Gastrocnemius medialis (tissue), 4 donors: ENCODE results near the gene PCGF1. TPM values are rescaled to one million over a fixed set of nuclear protein-coding genes. Genes with fewer than 3 reads are reported as not detected.

Source experiments
- ATAC-seq, 2 donors: fragments of 150-250 bp; one replicate each; pipeline ENCODE4 v1.9.1; 2016
- DNase-seq, 2 donors: peaks; one replicate each; pipeline ENCODE4 v3.0.0-alpha.2; 2019
- H3K27ac ChIP-seq, 4 donors: fragments of 200-600 bp; sonication (generic); 1 replicate in 1 of 4; 2 replicates in 3 of 4; pipeline ENCODE4 v1.5.1; 2016 to 2018; ENCODE audit warnings: mild to moderate bottlenecking in 2 of 4, moderate library complexity in 1 of 4
- H3K27me3 ChIP-seq, 3 donors: fragments of 200-600 bp; sonication (generic) in 2 of 3; 1 replicate in 1 of 3; 2 replicates in 2 of 3; pipeline versions ENCODE4 v1.5.1 to v1.6.0; 2016 to 2019; ENCODE audit warnings: mild to moderate bottlenecking in 1 of 3, moderate library complexity in 1 of 3
- H3K36me3 ChIP-seq, 2 donors: fragments of 200-600 bp; sonication (generic) in 1 of 2; one replicate each; pipeline ENCODE4 v1.5.1; 2017 to 2018
- H3K4me1 ChIP-seq, 2 donors: fragments of 200-600 bp; sonication (generic) in 1 of 2; one replicate each; pipeline ENCODE4 v1.5.1; 2016 to 2017; ENCODE audit warnings: mild to moderate bottlenecking in 2 of 2
- H3K4me3 ChIP-seq, 4 donors: fragments of 200-600 bp; sonication (generic) in 3 of 4; 1 replicate in 1 of 4; 2 replicates in 3 of 4; pipeline ENCODE4 v1.5.1; 2016 to 2019; ENCODE audit warnings: mild to moderate bottlenecking in 2 of 4
- H3K9me3 ChIP-seq, 3 donors: fragments of 200-600 bp; sonication (generic) in 2 of 3; 1 replicate in 1 of 3; 2 replicates in 2 of 3; pipeline ENCODE4 v1.5.1; 2016 to 2019
- POLR2A ChIP-seq, 2 donors: fragments of 450-650 bp; IDR thresholded peaks; one replicate each; pipeline ENCODE4 v1.6.1; 2017; ENCODE audit warnings: antibody characterized with exemption in 2 of 2, mild to moderate bottlenecking in 2 of 2, moderate library complexity in 2 of 2
- in situ Hi-C, 4 donors: fragments of 200-750 bp; cut with MboI; loops; one replicate each; pipeline versions ENCODE4 v1.15.0 to v1.8.0; 2017; ENCODE audit warnings: low sequenced_read_pairs in 4 of 4
- intact Hi-C: fragments of 100-400 bp; cut with DNase I; formaldehyde crosslinking; loops from one replicate; pipeline ENCODE4 v1.15.1; 2023; ENCODE audit warnings: low total_unique reads
- total RNA-seq, 4 donors: library from RNA; depleted of rRNA; stranded (reverse); fragments of >200 nt; gene quantifications; one replicate each; pipeline versions ENCODE4 v1.1.0 to v1.2.3, GENCODE V29; 2016
- TF ChIP-seq, protein P1 (sequence below), 5 experiments: fragments of 450-650 bp in 3 of 5; fragments of 200-600 bp in 2 of 5; sonication (generic) in 2 of 5; IDR thresholded peaks in 4 of 5; conservative IDR thresholded peaks in 1 of 5; 1 replicate in 4 of 5; 2 replicates in 1 of 5; pipeline ENCODE4 v1.5.1; 2016 to 2019; ENCODE audit warnings: antibody characterized with exemption in 5 of 5, mild to moderate bottlenecking in 3 of 5, moderate library complexity in 3 of 5

Gene PCGF1
- total RNA-seq, 4 donors from 2014 or later: 14.2 to 23.6 (median 20.0) TPM

DNA sequence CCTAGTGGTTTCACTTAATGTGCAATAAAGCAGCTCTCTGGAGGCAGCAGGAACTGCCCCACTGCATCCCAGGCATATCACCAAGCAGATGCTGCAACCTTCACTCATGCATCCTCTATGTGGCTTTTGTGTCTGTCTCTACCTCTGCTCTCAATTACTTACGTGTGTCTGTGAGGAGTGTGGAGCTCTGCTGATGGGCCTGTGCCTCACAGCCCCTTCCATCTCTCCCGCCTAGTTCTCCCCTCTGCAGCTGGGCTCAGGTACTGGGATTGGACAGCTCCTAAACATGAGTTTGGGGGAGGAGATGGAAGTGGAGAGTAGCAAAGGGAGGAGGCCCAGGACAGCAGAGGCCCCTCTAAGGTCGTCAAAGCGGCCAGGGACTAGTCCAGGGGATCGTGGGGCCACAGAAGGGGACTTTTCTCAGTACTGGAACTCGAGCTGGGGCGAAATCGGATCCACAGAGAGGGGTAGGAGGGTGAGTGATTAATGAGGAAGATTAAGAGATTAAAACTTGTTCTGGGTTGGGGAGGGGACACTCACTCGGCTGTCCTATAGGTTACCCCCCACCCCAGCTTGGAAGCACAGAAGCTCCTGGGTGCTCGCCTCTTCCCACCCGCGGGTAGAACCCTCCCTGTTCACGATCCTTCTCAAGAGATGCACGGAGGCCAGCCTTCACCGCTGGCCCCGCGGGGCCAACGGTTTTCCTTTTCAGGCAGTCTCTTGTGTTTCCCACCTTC, 6.0 kb downstream of the PCGF1 start:
- Histone ChIP-seq H3K9me3 (no peaks in the 10 kb centered on the region), H3K27ac (no peak overlapping the region), H3K4me3 (no peak overlapping the region), H3K4me1 (peaks cover 36 to 51% of the 10 kb centered on the region in 2 donors), H3K36me3 (peaks cover 0 to 18% of the 10 kb centered on the region in 2 donors), H3K27me3 (peaks cover 44 to 78% (median 57%) of the 10 kb centered on the region in 3 donors)
- TF ChIP-seq POLR2A (IDR thresholded peaks at IDR 0.05): no peak
- TF ChIP-seq, protein P1, sequence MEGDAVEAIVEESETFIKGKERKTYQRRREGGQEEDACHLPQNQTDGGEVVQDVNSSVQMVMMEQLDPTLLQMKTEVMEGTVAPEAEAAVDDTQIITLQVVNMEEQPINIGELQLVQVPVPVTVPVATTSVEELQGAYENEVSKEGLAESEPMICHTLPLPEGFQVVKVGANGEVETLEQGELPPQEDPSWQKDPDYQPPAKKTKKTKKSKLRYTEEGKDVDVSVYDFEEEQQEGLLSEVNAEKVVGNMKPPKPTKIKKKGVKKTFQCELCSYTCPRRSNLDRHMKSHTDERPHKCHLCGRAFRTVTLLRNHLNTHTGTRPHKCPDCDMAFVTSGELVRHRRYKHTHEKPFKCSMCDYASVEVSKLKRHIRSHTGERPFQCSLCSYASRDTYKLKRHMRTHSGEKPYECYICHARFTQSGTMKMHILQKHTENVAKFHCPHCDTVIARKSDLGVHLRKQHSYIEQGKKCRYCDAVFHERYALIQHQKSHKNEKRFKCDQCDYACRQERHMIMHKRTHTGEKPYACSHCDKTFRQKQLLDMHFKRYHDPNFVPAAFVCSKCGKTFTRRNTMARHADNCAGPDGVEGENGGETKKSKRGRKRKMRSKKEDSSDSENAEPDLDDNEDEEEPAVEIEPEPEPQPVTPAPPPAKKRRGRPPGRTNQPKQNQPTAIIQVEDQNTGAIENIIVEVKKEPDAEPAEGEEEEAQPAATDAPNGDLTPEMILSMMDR (IDR thresholded peaks at IDR 0.05 in 4 of 5, conservative IDR thresholded peaks at IDR 0.05 in 1 of 5): no peak
- DNase-seq: no peak
- ATAC-seq: no peak
- intact Hi-C loops (no loop called here), in situ Hi-C loops (no loop called here)

- in situ Hi-C loops (no loop called here), intact Hi-C loops (no loop called here)
- no peak overlapping the region for H3K4me3 ChIP-seq
- H3K4me1 ChIP-seq: peaks cover 27 to 41% of the 10 kb centered on the region in 2 donors
- no peak for DNase-seq
- TF ChIP-seq, protein P1 (IDR thresholded peaks at IDR 0.05 in 4 of 5, conservative IDR thresholded peaks at IDR 0.05 in 1 of 5): no peak
- TF ChIP-seq POLR2A (IDR thresholded peaks at IDR 0.05): no peak
- no peaks in the 10 kb centered on the region for H3K9me3 ChIP-seq
- ATAC-seq: no peak
- H3K27ac ChIP-seq: no peak overlapping the region
- H3K27me3 ChIP-seq: peaks cover 42 to 76% (median 57%) of the 10 kb centered on the region in 3 donors
- H3K36me3 ChIP-seq: peaks cover 0 to 11% of the 10 kb centered on the region in 2 donors
Observed at GRCh38 chr2:74500578-74500946, 6.9 kb downstream of the PCGF1 start.

- Histone ChIP-seq H3K27ac (no peak overlapping the region), H3K36me3 (peaks cover 0 to 6% of the 10 kb centered on the region in 2 donors), H3K4me1 (peaks cover 26 to 39% of the 10 kb centered on the region in 2 donors), H3K9me3 (no peaks in the 10 kb centered on the region), H3K4me3 (peak overlapping the region in 1 of 4 donors; percentile 48), H3K27me3 (peaks cover 42 to 74% (median 57%) of the 10 kb centered on the region in 3 donors)
- DNase-seq (no peak), ATAC-seq (no peak)
- in situ Hi-C loops (no loop called here), intact Hi-C loops (no loop called here)
- TF ChIP-seq, protein P1 (IDR thresholded peaks at IDR 0.05 in 4 of 5, conservative IDR thresholded peaks at IDR 0.05 in 1 of 5): no peak
- no peak for TF ChIP-seq POLR2A (IDR thresholded peaks at IDR 0.05)
Observed at GRCh38 chr2:74499940-74500577, 7.4 kb downstream of the PCGF1 start.

DNA sequence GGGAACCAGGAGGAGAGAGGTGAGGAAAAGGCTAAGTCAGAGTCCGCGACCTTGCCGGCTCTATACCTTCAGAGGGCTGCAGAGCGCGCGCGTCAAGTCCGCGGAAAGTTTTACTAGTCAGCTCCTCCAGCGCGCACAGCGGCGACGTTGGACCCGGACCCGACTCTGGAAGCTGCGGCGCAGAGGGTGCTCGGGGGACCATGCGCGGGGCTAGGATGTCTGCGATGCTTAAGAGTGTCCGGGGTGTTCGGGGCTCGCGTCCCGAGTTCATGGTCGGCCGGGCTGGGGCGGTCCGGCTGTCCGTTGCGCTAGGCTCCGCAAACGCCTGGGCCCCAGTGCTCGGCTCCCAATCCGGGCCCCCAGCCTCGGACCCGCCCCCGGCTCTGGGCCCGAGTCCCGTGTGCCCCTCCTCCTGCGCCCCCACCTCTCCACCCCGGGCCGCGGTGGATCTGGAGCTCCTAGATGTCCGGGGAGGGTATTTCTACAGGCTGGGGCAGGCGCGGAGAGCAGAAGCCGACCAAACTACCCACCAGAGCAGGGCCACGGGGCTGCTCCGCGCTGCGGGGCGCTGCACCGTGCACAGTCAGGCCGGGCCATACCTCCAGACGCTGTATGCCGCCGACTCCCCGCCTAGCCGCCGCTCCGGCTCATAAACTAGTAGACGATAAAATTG, 8.1 kb downstream of the PCGF1 start, which contains the start of gene LBX2:
Gene LBX2, minus strand, starts transcription at position 337 of the 673 bp plus-strand sequence. Its CDS starts 66 bp downstream, at position 271.
- DNase-seq: no peak
- peak in 1 of 2 donors; percentile 10 for ATAC-seq
- Histone ChIP-seq H3K27me3 (peaks cover 42 to 70% (median 57%) of the 10 kb centered on the region in 3 donors), H3K4me3 (peak within 1 kb of the TSS; percentile 28 to 48 (median 44)), H3K36me3 (peaks cover 0 to 1% of the 10 kb centered on the region in 2 donors), H3K27ac (no peak within 1 kb of the TSS), H3K9me3 (no peaks in the 10 kb centered on the region), H3K4me1 (peaks cover 22 to 36% of the 10 kb centered on the region in 2 donors)
- TF ChIP-seq, protein P1 (IDR thresholded peaks at IDR 0.05 in 4 of 5, conservative IDR thresholded peaks at IDR 0.05 in 1 of 5): no peak
- TF ChIP-seq POLR2A (IDR thresholded peaks at IDR 0.05): no peak
- intact Hi-C loops: no loop called here
- in situ Hi-C loops: no loop called here
